ENCODE measurements around the gene SLC47A2. TPM values are rescaled to one million over a fixed set of nuclear protein-coding genes. Genes with fewer than 3 reads are reported as not detected.
"Not testable (repeated sequence)": the region's sequence is repeated elsewhere in the genome, so short reads cannot be mapped to it uniquely, and the experiment has no call there.

Gene SLC47A2
- total RNA-seq (2014; rRNA removed; shearing (Covaris generic)) (not detected in 2 replicates), polyA plus RNA-seq (2016; fragmentation: Nextera tagmentation; extraction: Ambion mirVana) (not detected in 2 replicates)

GRCh38 chr17:19716108-19717030 is at the start of gene SLC47A2:
Gene SLC47A2 (minus strand): TSS chr17:19716584. CDS start chr17:19716555, 29 bp downstream.
- Histone ChIP-seq H3K36me3 (ENCODE audit: low read depth) (no peaks in the 10 kb centered on the region), H2AFZ (no peak within 1 kb of the TSS), H3K27me3 (replicated peaks; ENCODE audit: insufficient read depth) (no peaks in the 10 kb centered on the region), H4K20me1 (ENCODE audit: insufficient read depth) (no peaks in the 10 kb centered on the region), H3K9ac (no peak within 1 kb of the TSS), H3K9me3 (ENCODE audit: low read depth) (no peaks in the 10 kb centered on the region), H3K4me1 (ENCODE audit: insufficient read depth) (no peaks in the 10 kb centered on the region), H3F3A (ENCODE audit: insufficient read depth) (no peaks in the 10 kb centered on the region), H3K9me2 (ENCODE audit: insufficient read depth) (no peaks in the 10 kb centered on the region), H3K27ac (no peak within 1 kb of the TSS), H3K4me2 (ENCODE audit: unreplicated experiment) (no peak within 1 kb of the TSS), H3K4me3 (no peak within 1 kb of the TSS), H3K79me2 (ENCODE audit: insufficient read depth) (no peaks in the 10 kb centered on the region)
- in situ Hi-C loops (cut with MboI) = no loop called here
- TF ChIP-seq EZH2phosphoT487 (IDR thresholded peaks at IDR 0.05; ENCODE audit: insufficient read depth, low read depth) (no peak), EZH2 (IDR thresholded peaks at IDR 0.05; ENCODE audit: insufficient read depth, poor library complexity, severe bottlenecking) (no peak)
- DNase-seq = no peak
- WGBS, 2 experiments (ENCODE audit: low coverage in 1 of 2, low lambda C conversion rate in 2 of 2, missing lambda C conversion rate in 2 of 2) = 60% methylated on average over 13 of the region's 13 CpGs

- Histone ChIP-seq H3K27ac (no peak overlapping the region), H3K27me3 (replicated peaks; ENCODE audit: insufficient read depth) (no peaks in the 10 kb centered on the region), H3K4me3 (no peak overlapping the region), H4K20me1 (ENCODE audit: insufficient read depth) (no peaks in the 10 kb centered on the region), H3K4me1 (ENCODE audit: insufficient read depth) (peaks cover 15% of the 10 kb centered on the region), H2AFZ (no peak overlapping the region), H3K4me2 (ENCODE audit: unreplicated experiment) (no peak overlapping the region), H3K9ac (no peak overlapping the region), H3K36me3 (ENCODE audit: low read depth) (no peaks in the 10 kb centered on the region), H3K79me2 (ENCODE audit: insufficient read depth) (no peaks in the 10 kb centered on the region), H3F3A (ENCODE audit: insufficient read depth) (no peaks in the 10 kb centered on the region), H3K9me2 (ENCODE audit: insufficient read depth) (no peaks in the 10 kb centered on the region), H3K9me3 (ENCODE audit: low read depth) (no peaks in the 10 kb centered on the region)
- TF ChIP-seq EZH2 (IDR thresholded peaks at IDR 0.05; ENCODE audit: insufficient read depth, poor library complexity, severe bottlenecking) = no peak
- no peak for TF ChIP-seq EZH2phosphoT487 (IDR thresholded peaks at IDR 0.05; ENCODE audit: insufficient read depth, low read depth)
- in situ Hi-C loops (cut with MboI) = loop anchor here (5.0 to 25.0 kb wide), 3 partner anchors 254 to 504 kb away; partner anchors contain the start of gene B9D1
- WGBS, 2 experiments (ENCODE audit: low coverage in 1 of 2, low lambda C conversion rate in 2 of 2, missing lambda C conversion rate in 2 of 2) = 53 to 58% methylated on average over 7 of the region's 7 CpGs
- DNase-seq = no peak
Measured at GRCh38 chr17:19766016-19766415, 49.6 kb upstream of the SLC47A2 start.

- in situ Hi-C loops (cut with MboI) = loop anchor here (10.0 to 25.0 kb wide), 2 partner anchors 399 to 502 kb away; partner anchors contain the start of gene B9D1
- not testable (repeated sequence) for H3K4me2 ChIP-seq (ENCODE audit: unreplicated experiment); H4K20me1 ChIP-seq (ENCODE audit: insufficient read depth); H3K27me3 ChIP-seq (replicated peaks; ENCODE audit: insufficient read depth); H3K79me2 ChIP-seq (ENCODE audit: insufficient read depth); H3K36me3 ChIP-seq (ENCODE audit: low read depth); H3K9me3 ChIP-seq (ENCODE audit: low read depth); DNase-seq; H3K9me2 ChIP-seq (ENCODE audit: insufficient read depth); H3K4me1 ChIP-seq (ENCODE audit: insufficient read depth); H3F3A ChIP-seq (ENCODE audit: insufficient read depth); H2AFZ ChIP-seq; H3K9ac ChIP-seq; H3K4me3 ChIP-seq; H3K27ac ChIP-seq
- WGBS, 2 experiments (ENCODE audit: low coverage in 1 of 2, low lambda C conversion rate in 2 of 2, missing lambda C conversion rate in 2 of 2) = 80 to 88% methylated on average over 6 of the region's 6 CpGs
Measured at GRCh38 chr17:19763991-19764390, 47.6 kb upstream of the SLC47A2 start.

- Histone ChIP-seq H3K27me3 (replicated peaks; ENCODE audit: insufficient read depth) (no peaks in the 10 kb centered on the region), H3K27ac (no peak overlapping the region), H3K9me2 (ENCODE audit: insufficient read depth) (no peaks in the 10 kb centered on the region), H4K20me1 (ENCODE audit: insufficient read depth) (no peaks in the 10 kb centered on the region), H2AFZ (no peak overlapping the region), H3K4me2 (ENCODE audit: unreplicated experiment) (no peak overlapping the region), H3K36me3 (ENCODE audit: low read depth) (no peaks in the 10 kb centered on the region), H3K9me3 (ENCODE audit: low read depth) (no peaks in the 10 kb centered on the region), H3F3A (ENCODE audit: insufficient read depth) (no peaks in the 10 kb centered on the region), H3K9ac (no peak overlapping the region), H3K79me2 (ENCODE audit: insufficient read depth) (no peaks in the 10 kb centered on the region), H3K4me3 (no peak overlapping the region), H3K4me1 (ENCODE audit: insufficient read depth) (0 out of 2 replicates have a peak, but pooled peaks cover 4% of the 10 kb centered on the region)
- no peak for DNase-seq
- 86 to 88% methylated on average over 2 of the region's 2 CpGs for WGBS, 2 experiments (ENCODE audit: low coverage in 1 of 2, low lambda C conversion rate in 2 of 2, missing lambda C conversion rate in 2 of 2)
- in situ Hi-C loops (cut with MboI) = loop anchor here (10.0 to 25.0 kb wide), 2 partner anchors 399 to 501 kb away; partner anchors contain the start of gene B9D1
- TF ChIP-seq EZH2phosphoT487 (IDR thresholded peaks at IDR 0.05; ENCODE audit: insufficient read depth, low read depth) = no peak
- TF ChIP-seq EZH2 (IDR thresholded peaks at IDR 0.05; ENCODE audit: insufficient read depth, poor library complexity, severe bottlenecking) = no peak
Measured at GRCh38 chr17:19763416-19763815, 47.0 kb upstream of the SLC47A2 start.
